Amygdala (tissue), 56 donors: ENCODE data around the gene CD55.
"Not testable (repeated sequence)": the region's sequence is repeated elsewhere in the genome, so short reads cannot be mapped to it uniquely, and the experiment has no call there.

Source experiments
- DNase-seq, 56 donors: peaks; one replicate each; lab custom pipeline; 2025; lab: John Stamatoyannopoulos, UW

CD55 gene

DNA sequence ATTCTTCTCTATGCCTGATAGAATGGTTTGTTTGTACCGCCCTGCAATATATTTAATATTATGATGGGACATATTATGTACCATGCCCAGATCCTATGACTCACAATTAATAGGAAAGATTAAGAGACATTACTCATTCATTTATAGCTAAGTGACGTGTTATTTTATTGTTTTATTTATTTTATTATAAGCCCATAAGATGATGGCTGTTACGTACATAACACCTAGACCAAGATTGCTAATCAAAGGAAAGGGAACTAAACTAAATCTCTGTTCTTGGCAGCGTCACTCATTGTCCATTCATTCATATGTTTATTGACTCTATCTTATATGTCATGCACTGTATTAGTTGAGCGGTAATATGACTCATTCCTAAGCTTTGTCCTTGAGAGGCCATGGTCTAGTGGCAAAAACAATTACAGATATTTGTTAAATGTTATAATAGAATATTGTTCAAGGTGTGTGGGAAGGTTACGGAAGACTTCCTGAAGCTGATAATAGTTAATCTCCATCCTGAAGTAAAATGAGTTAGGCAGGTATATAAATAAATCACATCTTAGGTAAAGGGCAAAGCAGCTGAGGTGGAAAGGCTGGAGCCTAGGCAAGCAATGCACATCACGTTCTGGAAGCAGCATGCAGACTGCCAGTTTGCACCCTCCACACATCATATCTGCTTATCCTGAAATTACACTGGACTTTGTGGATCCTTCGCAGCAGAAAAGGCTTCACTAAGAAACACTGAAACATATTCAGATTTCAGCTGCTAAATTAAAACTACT is 16.6 kb upstream of the CD55 start:
- no peak for DNase-seq

DNA sequence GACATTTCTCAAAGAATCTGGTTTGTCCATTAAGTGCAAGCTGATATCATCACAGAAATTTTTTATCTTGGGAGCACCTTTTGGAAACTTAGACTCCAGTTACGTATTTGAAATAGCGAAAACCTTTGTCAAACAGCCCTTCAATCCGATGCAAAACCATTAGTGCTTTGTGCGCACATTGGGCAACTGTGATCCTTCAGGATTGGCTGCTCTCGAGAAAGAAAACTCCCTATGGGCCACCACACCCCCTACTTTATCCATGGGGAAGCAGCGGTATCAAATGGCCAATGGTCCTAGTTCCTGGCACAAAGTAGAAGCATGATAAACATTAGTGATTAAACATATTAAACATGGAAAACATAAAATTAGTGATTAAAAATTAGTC is 16.0 kb upstream of the CD55 start:
- no peak for DNase-seq

DNA sequence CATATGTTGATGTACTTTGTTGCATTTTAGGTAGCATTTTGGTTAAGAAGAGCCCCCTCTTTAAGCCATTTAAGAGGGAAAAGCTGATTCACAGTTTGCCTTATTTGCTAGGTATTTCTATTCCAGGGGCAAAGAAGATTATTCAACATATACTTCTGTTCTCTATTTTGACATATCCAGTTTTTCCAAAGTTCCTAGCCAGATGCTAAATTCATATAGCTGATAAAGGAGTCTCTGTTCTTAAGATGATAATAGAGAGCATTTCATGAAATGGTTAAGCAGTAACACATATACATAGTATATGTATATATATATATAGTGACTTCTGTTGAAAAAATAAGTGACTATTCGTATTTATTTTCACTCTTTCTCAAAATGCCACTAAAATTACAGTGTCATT is 15.5 kb upstream of the CD55 start:
- DNase-seq = no peak

DNA sequence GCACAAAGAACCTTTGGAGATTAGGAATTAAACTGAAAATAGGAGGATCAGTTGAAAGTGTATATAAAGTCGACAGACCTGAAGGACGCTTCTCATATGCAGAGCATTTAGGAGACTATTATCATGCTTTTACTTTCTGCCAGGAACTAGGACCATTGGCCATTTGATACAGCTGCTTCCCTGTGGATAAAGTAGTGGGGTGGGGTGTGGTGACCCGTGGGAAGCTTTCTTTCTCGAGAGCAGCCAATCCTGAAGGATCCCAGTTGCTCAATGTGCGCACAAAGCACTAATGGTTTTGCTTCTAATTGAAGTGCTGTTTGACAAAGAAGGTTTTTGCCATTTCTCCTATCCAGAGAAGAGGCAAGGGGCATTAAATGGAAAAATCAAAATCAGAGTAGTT is 14.9 kb upstream of the CD55 start:
- DNase-seq = no peak

DNA sequence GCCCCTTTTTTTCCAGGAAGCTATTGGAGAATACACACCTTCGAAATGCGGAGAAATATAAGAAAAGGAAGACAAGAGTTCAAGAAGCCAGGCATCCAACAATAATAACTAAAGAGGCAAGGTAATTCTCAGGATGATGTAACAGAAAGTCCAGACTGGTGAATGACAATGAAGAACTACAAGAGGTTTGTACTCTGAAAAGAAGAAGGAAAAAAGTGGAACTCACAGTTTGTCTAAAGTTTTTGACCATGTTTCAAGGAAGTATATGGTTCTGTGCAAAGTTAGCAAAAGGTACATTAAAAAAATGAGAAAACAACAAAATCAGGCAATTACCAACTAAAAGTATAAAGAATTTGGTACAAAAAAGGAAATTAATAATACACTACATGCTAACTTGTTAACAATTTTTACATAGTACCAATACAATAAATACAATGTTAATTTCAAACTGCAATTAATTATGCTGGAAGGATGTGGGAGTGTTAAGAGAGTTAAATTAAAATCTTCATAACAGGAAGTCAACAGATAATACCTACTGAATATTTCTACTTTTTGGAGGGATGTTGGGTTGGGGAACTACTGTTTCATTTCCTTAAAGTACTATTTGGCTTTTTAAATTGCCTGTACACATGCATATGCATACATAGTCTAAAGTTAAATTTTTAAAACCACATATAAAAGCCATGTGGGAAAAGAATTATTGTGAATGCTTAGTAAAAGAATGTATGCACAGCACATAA is 12.9 kb upstream of the CD55 start:
- DNase-seq = no peak

DNA sequence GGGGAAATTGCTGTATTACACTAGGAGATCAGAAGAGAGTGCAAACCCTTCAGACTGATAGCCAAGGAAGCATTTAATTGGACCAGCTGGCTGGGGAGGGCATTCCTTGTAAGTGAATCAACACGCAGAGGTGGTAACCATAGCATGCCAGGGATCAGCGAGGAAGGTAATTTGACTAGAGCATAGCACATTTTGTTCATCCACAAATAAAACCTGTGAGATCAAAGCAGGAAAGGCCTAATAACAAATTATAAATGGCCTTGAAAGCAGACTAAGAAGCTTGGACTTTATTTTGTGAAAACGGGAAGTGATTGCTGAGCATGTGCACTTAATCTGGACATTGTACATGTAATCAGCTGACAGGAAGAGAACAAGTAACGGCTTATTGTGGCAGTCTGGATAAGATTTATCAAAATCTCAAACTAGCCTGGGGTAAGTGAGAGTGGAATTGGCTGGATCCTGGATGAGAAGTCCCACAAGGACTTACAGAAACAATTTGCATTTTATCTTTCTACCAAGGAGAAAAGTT is 11.7 kb upstream of the CD55 start:
- no peak for DNase-seq

DNA sequence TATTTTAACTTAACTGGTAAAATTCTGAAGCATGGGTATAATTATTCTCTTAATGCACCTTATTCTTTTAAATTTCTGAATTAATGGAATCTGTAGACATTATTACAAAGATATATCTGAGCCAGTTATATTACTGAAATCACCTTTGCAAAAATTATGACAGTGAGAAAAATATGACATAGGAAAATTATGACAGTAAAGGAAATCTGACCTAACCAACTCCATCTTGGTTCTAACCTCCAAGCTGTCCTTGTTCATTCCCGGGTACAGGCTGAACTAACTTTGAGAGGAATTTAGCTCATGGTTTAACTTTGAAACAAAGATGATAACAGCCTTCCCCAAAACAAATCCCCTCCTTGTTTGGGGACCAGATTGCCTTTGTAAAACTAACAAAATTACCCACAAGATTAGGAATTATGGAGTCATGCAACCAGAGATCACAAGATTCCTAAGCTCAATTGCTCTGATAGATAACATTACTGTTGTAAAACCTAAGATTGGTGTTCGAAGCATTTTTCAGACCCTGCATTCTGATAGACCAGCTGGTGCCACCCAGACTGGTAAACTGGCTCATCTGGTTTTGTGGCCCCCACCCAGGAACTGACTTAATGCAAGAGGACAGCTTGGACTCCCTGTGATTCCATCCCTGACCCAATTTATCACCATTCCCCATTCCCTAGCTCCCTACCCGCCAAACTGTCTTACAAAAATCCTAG is 9.4 kb upstream of the CD55 start:
- DNase-seq = no peak

DNA sequence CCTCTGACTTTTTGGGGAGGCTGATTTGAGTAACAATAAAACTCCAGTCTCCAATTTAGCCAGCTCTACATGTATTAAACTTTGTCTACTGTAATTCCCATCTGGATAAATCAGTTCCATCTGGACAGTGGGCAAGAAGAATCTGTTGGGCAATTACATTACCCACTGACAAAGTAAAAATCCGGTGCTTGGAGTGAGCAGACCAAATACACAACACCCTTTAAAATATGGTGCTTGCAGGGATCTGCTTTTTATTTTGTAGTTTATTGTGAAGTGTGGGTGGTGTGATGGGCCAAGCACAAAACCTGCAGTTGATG is 8.9 kb upstream of the CD55 start:
- DNase-seq = no peak

DNA sequence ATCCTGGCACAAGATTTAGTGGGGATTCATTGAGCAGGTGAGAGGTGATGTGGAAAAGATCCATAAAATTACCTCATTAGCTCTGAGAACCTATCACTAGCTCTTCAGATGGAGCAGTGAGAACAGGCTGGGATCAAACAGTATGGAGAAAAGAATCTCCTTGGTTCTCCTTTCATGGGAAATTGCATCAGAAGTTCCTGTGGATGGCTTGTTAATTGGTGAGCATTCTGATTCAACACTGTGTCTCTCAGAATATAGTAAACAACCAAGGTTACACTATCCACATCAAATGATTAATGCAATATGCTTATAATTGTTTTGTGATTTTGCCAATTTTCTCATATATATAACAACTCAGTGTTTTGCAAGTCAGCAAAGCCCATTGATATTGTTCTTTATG is 8.3 kb upstream of the CD55 start:
- DNase-seq = no peak

DNA sequence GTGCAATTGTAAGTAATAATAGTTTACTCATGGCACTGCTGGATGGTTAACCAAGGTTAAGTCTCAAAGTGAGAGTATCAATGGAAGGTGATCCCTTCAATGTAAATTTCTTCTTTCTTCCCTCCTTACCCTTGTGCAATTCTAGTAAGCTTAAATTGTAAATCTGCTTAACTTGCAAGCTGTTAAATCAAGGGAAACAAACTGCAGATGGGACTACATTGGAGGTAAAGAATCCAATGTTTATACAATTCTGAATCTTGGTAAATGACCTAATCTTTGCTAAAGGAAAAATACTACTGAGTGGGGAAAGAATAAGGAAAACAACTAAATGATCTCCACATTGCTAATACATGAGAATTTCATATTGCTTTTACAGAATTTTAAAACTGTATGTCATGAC is 6.7 kb upstream of the CD55 start:
- DNase-seq = no peak

DNA sequence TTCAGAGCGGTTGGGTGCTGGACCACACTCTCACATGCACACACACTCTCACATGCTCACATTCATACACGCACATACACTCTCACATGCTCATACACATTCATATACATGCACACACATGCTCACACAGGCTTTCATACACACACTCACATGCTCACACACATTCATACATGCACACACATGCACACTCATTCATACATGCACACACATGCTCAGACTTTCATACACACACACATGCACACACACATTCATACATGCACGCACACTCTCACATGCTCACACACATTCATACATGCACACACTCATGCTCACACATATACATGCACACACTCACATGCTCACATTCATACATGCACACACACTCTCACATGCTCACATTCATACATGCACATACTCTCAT is 6.0 kb upstream of the CD55 start:
- no peak for DNase-seq

DNA sequence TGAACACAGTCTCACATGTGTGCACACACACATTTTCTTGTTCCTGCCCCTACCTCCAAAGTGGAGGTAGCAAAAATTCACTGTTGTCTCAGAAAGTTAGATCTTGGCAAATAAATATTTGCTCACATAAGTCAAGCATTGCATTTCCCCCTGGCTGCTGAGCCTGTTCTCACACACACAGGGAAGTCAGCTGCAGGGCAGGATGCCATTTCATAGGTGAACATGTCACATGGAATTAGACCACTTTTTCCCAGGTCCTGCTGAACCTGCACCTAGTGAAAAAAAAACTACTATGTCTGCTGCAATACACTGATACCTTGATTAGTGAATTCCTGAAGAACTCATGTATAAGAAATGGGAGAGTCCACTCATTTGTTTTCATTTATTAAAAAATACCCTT is 5.3 kb upstream of the CD55 start:
- no peak for DNase-seq

DNA sequence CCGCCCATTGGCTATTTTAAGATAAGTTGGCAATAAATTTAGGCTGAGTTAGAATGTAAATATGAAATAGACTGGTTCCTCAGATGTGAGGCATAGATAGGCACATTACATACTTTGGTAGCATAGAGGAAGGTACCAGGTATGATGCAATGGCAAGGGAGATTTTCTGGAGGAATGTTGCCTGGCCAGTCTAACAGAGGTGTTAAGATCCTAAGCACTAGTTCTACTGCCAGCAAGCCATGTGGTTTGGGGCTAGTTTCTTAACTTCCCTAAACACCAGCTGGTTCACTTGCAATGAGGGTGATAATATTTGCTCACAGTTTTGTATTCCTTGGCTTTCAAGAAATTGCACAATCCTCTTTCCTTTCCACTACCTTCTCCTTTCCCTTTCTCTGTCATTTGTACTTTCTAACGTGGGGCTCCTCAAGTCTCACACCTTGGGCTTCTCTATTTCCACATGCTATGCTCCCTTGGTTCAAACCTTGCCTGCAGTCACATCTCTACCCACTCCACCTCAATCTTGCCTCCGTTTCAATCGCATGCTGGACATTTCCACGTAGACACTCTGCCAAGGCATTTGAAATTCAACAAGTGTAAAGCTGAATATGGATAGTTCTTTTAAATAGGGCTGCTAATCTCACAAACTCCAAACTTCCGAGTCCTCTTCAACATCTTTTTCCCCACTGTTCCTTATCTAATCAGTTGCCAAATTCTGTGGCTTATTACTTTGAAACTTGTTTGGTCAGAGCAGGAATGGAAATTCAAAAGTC is 4.7 kb upstream of the CD55 start:
- peak in 1 of 56 donors; percentile 4 for DNase-seq

DNA sequence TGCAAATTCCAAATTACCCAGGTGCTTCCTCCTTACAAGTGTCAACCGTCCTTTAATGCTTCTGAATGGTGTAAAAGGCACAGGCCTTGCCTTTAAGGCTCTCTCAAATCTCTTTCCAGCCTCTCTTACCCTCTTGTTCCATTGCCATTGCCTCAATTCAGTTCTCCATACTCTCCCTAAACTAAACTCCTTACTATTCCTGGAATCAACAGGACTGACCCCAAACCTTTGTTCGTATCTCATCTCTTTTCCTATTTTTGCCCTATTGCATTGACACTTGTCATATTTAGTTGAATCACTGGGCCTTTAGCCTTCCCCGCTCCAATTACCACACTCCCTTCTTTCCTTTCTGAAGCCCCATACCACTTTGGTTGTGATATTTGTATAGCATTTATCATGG is 3.9 kb upstream of the CD55 start:
- no peak for DNase-seq

DNA sequence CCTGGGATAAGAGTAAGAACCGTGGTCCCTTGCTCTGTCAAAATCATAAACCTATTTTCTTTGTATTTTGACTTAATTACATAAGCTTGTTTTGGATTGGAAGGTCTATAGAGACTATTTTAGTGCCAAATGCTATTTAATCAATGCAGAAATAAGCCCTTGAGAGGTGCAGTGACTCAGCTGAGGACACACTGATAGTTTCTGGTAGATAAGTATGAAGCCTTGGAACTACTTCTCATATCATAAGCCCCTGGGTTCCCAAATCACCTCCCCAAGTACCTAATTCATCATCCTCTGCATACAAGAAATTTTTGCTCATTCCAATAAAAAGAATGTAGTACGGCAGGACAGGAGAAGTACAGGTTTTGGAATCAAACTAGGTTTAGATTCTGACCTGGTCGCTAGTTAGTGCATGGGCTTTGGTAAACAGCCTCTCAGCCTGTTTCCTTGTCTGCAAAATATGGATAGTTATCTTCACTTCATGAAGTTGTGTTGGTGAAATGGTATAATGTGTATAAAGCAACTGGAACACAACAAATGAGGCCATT is 3.3 kb upstream of the CD55 start:
- no peak for DNase-seq

DNA sequence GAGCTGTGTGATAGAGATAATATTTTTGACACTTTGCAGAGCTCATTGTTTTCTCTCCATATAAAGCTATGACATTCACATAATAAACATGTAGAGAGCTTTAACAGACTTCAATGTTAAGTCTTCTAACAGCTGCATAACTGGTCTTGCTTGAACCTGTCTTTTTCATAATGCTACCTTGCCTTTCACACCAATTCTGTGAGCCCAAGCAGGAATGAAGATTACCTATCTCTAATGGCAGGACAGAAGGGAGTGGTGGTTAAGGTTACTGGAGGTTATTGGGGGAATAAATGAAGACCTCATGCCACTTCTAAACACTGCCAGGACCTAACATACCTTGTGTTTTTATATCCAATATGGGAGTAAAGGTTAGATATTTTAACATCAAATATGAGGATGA is 2.3 kb upstream of the CD55 start:
- no peak for DNase-seq

DNA sequence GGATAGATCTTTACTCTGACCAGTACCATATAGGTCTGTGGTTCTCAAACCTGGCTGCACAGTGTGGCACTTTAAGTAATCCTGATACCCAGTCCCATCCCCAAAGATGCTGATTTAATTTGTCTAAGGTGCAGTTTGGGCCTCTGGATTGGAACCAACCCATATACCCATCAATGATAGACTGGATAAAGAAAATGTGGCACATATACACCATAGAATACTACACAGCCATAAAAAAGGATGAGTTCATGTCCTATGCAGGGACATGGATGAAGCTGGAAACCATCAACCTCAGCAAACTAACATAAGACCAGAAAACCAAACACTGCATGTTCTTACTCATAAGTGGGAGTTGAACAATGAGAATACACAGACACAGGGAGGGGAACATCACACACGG is 1.4 kb upstream of the CD55 start:
- DNase-seq = not testable (repeated sequence)

DNA sequence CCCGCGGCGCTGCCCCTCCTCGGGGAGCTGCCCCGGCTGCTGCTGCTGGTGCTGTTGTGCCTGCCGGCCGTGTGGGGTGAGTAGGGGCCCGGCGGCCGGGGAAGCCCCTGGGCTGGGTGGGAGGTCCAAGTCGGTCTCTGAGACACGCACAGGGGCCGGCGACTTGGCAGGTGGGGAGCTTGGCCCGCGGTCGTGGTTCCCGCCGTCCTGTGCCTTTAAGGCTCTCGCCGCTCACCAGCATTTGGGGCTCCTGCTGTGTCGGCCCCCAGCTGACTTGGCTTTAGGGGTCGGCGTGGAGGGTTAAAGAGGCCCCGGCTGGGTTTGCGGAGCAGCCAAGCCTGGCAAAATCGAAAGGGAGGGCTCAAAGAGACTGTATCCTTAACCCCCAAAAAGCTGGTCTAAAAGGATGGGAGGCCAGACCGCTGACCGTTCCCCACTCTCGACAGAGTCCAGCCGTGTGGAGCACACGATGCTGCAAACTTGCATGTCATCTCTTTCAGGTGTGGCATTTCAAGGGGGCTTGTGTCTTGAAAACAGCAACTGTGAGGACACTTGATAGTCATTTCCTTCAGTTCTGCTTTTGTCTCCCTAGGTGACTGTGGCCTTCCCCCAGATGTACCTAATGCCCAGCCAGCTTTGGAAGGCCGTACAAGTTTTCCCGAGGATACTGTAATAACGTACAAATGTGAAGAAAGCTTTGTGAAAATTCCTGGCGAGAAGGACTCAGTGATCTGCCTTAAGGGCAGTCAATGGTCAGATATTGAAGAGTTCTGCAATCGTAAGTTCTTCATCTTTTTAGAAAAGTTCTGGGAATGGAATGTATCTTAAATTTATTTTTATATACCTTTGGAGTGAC is 540 bp downstream of the CD55 start:
- peak in 14 of 56 donors; percentile 29 to 75 (median 48) for DNase-seq

DNA sequence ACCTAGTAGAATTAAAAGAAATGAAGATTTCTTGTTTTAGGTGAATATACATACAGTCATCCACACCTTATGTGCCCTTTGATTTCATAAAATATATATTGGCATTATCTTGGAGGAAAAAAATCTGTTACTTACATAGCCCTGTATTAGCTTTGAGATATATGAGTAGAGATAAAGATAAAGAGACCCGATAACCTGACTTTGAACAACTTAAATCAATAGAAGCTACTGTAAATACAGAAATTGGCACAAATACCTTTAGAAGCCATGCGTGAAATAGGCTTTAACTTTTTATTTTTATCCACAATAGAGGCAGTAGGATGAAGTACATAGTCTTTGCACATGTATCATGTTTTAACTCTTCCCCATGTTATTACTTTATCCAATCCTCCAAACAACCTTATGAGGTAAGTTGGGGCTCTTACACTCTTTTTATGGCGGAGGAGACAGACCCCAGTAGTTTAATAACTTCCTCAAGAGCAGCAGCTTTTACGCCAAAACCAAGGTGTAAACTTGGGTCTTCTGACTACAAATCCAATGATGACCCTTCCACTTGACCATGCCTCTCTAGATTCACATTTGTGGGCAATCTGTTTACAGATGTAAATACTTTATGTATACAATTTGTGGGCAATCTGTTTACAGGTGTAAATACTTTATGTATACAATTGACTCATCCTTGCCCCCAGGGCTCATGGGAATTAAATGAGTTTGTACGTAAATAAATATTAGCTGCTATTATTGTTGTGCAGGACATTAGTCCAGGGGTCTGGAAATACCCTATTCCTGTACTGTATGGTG is 2.1 kb downstream of the CD55 start:
- no peak for DNase-seq
